Testis (tissue), 3 donors: Measurements from ENCODE around the gene R3HDM4. TPM values are rescaled to one million over a fixed set of nuclear protein-coding genes. Genes with fewer than 3 reads are reported as not detected.

Source experiments
- DNase-seq: peaks from one replicate; pipeline ENCODE4 v3.0.0-alpha.2; 2019
- H3K27ac ChIP-seq, 2 donors: fragments of 200-600 bp; sonication (generic); one replicate each; pipeline ENCODE4 v1.5.1; 2019
- H3K27me3 ChIP-seq: fragments of 200-600 bp; sonication (generic); one replicate; pipeline ENCODE4 v1.5.1; 2019
- H3K36me3 ChIP-seq: fragments of 200-600 bp; sonication (generic); one replicate; pipeline ENCODE4 v1.5.1; 2017; ENCODE audit warnings: low read depth; ENCODE audit errors: missing control alignments
- H3K4me1 ChIP-seq: fragments of 200-600 bp; sonication (generic); one replicate; pipeline ENCODE4 v1.5.1; 2019
- H3K4me3 ChIP-seq, 2 donors: fragments of 200-600 bp; sonication (generic); one replicate each; pipeline ENCODE4 v1.5.1; 2017 to 2019
- H3K9me3 ChIP-seq: fragments of 200-600 bp; sonication (generic); one replicate; pipeline ENCODE4 v1.5.1; 2017
- CTCF ChIP-seq, 3 experiments: fragments of 450-650 bp in 2 of 3; fragments of 200-600 bp in 1 of 3; sonication (generic) in 1 of 3; IDR thresholded peaks; one replicate each; pipeline ENCODE4 v1.5.1; 2016 to 2019; ENCODE audit warnings: antibody characterized with exemption in 3 of 3, mild to moderate bottlenecking in 2 of 3, moderate library complexity in 1 of 3
- POLR2A ChIP-seq: fragments of 450-650 bp; IDR thresholded peaks from one replicate; pipeline ENCODE4 v1.6.1; 2017; ENCODE audit warnings: antibody characterized with exemption, mild to moderate bottlenecking, moderate library complexity
- WGBS, 2 donors: methylation state at CpG; one replicate each; pipeline ENCODE4 v1.1.5; 2018; 5-methylcytosine and 5-hydroxymethylcytosine counted together
- intact Hi-C: fragments of 100-400 bp; cut with DNase I; formaldehyde crosslinking; loops from one replicate; pipeline ENCODE4 v1.15.1; 2023; ENCODE audit warnings: low total_unique reads
- polyA plus RNA-seq: library from polyadenylated mRNA; stranded (reverse); fragments of 350-450 nt; fragmentation: Illumina TruSeq; extraction: RNeasy Lipid Tissue Mini Kit (QIAGEN cat#74804); gene quantifications from one replicate; pipeline ENCODE4 v1.2.3, GENCODE V29; 2014; ENCODE audit warnings: low read depth, low replicate concordance; ENCODE audit not compliant: insufficient read depth
- total RNA-seq, 2 donors: library from RNA; depleted of rRNA; stranded (reverse); fragments of >200 nt; gene quantifications; one replicate each; pipeline ENCODE4 v1.2.3, GENCODE V29; 2016

R3HDM4 gene
- total and polyA plus RNA-seq, 3 donors from 2014 or later, result 19.2 to 30.1 (median 24.6) TPM

- no peaks in the 10 kb centered on the region for H3K4me1 ChIP-seq
- WGBS, 2 donors, result 98 to 99% methylated on average over 7 of the region's 7 CpGs
- intact Hi-C loops, result no loop called here
These were observed 6.5 kb downstream of the R3HDM4 start for GRCh38 chr19:906480-906879.

GRCh38 chr19:904545-904944 lies 8.5 kb downstream of the R3HDM4 start:
- Histone ChIP-seq H3K4me3 (no peak overlapping the region), H3K27me3 (no peaks in the 10 kb centered on the region), H3K4me1 (no peaks in the 10 kb centered on the region), H3K9me3 (no peaks in the 10 kb centered on the region), H3K27ac (no peak overlapping the region), H3K36me3 (no peaks in the 10 kb centered on the region)
- intact Hi-C loops, result no loop called here
- DNase-seq, result no peak
- WGBS, 2 donors, result 89 to 94% methylated on average over 8 of the region's 8 CpGs
- no peak for TF ChIP-seq CTCF (IDR thresholded peaks at IDR 0.05)
- TF ChIP-seq POLR2A, result no peak

More at GRCh38 chr19:906480-906879, 6.5 kb downstream of the R3HDM4 start:
- DNase-seq, result no peak
- Histone ChIP-seq H3K36me3 (no peaks in the 10 kb centered on the region), H3K27ac (no peak overlapping the region), H3K4me3 (no peak overlapping the region), H3K27me3 (no peaks in the 10 kb centered on the region), H3K9me3 (no peaks in the 10 kb centered on the region)
- TF ChIP-seq CTCF (IDR thresholded peaks at IDR 0.05) (no peak), POLR2A (no peak)

GRCh38 chr19:903266-903797 lies 9.7 kb downstream of the R3HDM4 start:
- TF ChIP-seq CTCF (IDR thresholded peaks at IDR 0.05), result no peak
- no peak for TF ChIP-seq POLR2A
- H3K36me3 ChIP-seq, result no peaks in the 10 kb centered on the region
- intact Hi-C loops, result no loop called here
- no peak overlapping the region for H3K4me3 ChIP-seq
- whole genome bisulfite sequencing, 2 donors, result 75 to 85% methylated on average over 12 to 32 of the region's 32 CpGs
- H3K27ac ChIP-seq, result no peak overlapping the region
- no peaks in the 10 kb centered on the region for H3K9me3 ChIP-seq
- H3K27me3 ChIP-seq, result no peaks in the 10 kb centered on the region
- DNase-seq, result no peak
- no peaks in the 10 kb centered on the region for H3K4me1 ChIP-seq

GRCh38 chr19:902446-903226 lies 10.4 kb downstream of the R3HDM4 start:
- H3K27ac ChIP-seq, result no peak overlapping the region
- no peaks in the 10 kb centered on the region for H3K4me1 ChIP-seq
- no peaks in the 10 kb centered on the region for H3K9me3 ChIP-seq
- DNase-seq, result no peak
- H3K36me3 ChIP-seq, result no peaks in the 10 kb centered on the region
- TF ChIP-seq CTCF (IDR thresholded peaks at IDR 0.05), result no peak
- TF ChIP-seq POLR2A, result no peak
- H3K4me3 ChIP-seq, result no peak overlapping the region
- WGBS, 2 donors, result 90 to 92% methylated on average over 14 of the region's 14 CpGs
- intact Hi-C loops, result no loop called here
- H3K27me3 ChIP-seq, result no peaks in the 10 kb centered on the region

GRCh38 chr19:902093-902370 lies 11.0 kb downstream of the R3HDM4 start:
- Histone ChIP-seq H3K9me3 (no peaks in the 10 kb centered on the region), H3K27ac (no peak overlapping the region), H3K4me3 (no peak overlapping the region), H3K27me3 (no peaks in the 10 kb centered on the region), H3K4me1 (no peaks in the 10 kb centered on the region), H3K36me3 (no peaks in the 10 kb centered on the region)
- WGBS, 2 donors, result 81 to 89% methylated on average over 4 to 6 of the region's 7 CpGs
- no peak for DNase-seq
- TF ChIP-seq CTCF (IDR thresholded peaks at IDR 0.05) (no peak), POLR2A (no peak)
- intact Hi-C loops, result no loop called here
